DMS 273 (cell line): ENCODE data around the gene TRIM69.
"Not testable (repeated sequence)": the region's sequence is repeated elsewhere in the genome, so short reads cannot be mapped to it uniquely, and the experiment has no call there.

Source experiments
- DNase-seq: peaks from one replicate; lab custom pipeline; 2025; ENCODE audit not compliant: unreplicated experiment; lab: John Stamatoyannopoulos, UW

TRIM69 gene, protein sequence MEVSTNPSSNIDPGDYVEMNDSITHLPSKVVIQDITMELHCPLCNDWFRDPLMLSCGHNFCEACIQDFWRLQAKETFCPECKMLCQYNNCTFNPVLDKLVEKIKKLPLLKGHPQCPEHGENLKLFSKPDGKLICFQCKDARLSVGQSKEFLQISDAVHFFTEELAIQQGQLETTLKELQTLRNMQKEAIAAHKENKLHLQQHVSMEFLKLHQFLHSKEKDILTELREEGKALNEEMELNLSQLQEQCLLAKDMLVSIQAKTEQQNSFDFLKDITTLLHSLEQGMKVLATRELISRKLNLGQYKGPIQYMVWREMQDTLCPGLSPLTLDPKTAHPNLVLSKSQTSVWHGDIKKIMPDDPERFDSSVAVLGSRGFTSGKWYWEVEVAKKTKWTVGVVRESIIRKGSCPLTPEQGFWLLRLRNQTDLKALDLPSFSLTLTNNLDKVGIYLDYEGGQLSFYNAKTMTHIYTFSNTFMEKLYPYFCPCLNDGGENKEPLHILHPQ

DNA sequence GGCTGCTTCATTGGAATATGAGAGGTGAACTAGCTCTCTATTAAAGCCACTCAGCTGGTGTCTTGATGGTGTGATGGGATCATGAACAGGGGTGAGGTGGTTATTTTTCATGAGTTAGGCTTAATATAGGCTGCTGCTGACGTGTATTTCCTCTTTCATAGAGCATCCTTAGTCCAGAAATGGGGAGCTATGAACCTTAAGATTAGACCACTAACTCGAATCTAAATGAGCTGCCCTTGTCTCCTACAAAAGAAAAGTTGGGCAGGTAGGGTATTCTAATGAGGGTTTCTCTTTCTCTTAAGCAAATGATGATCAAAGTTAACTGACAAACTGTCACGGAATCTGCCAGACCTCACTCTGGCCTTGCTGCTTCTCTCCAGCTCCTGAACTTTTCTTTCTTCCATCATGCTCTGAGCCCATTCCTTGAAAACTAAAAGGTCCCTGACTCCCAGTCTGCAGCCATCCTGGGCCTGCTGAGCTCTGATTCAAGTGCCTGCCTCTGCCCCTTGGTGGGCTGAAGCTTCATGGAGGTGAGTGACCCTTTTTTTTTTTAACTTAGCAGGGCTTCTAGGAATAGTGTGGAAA is at the start of gene TRIM69:
TRIM69 (plus strand) TSS at position 348 of the 585 bp plus-strand sequence; CDS start at position 525, 177 bp downstream.
- DNase-seq, result no peak

DNA sequence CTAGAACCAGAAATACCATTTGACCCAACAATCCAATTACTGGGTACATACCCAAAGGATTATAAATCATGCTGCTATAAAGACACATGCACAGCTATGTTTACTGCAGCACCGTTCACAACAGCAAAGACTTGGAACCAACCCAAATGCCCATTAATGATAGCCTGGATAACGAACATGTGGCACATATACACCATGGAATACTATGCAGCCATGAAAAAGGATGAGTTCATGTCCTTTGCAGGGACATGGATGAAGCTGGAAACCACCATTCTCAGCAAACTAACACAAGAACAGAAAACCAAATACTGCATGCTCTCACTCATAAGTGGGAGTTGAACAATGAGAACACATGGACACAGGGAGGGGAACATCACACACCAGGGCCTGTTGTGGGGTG is 47.0 kb upstream of the TRIM69 start:
- not testable (repeated sequence) for DNase-seq

DNA sequence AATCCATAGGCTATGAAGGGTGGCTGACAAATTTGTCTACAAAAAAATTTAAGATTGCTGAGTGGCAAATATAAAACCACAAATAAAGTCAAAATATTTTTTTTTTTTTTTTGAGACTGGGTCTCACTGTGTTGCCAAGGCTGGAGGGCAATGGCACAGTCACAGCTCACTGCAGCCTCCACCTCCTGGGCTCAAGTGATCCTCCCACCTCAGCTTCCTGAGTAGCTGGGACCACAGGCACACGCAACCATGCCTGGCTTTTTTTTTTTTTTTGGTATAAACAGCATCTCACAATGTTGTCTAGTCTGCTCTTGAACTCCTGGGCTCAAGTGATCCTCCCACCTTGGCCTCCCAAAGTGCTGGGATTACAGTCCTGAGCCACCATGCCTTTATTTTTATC is 46.1 kb upstream of the TRIM69 start:
- not testable (repeated sequence) for DNase-seq

DNA sequence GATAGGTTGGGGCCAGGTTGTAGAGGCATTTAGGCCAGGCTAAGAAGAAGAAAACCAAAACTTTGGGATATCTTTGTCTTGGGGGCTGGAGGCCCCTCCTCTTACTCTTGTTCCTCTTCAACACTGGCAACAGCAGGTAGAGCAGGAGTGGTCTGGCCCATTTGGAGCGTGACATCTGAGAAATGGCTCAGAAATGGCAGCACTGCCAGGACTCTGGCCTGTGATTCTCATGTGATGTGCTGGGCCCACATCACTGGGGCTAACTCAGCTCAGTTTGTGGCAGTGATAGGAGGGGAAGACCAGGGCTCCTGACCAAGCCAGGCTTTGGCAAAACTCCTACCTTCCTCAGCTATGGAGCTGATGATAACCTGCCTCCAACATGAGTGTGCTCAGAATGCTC is 43.7 kb upstream of the TRIM69 start:
- no peak for DNase-seq

DNA sequence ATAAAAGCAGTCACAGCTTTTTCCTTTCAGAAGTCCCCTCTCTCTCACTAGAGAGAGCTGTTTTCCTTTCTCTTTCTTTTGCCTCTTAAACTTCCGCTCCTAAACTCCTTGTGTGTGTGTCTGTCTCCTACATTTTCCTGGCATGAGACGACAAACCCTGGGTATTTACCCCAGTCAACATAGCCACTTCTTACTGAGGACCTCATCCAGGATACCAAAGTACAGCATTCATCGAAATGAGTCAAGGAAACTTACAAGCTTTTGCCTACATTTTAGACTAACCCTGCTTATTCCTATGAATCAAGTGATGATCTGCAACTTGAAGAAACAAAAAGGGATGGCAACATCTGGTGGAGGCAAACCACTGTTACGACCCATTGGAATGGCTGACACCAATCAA is 41.9 kb upstream of the TRIM69 start:
- DNase-seq, result no peak

DNA sequence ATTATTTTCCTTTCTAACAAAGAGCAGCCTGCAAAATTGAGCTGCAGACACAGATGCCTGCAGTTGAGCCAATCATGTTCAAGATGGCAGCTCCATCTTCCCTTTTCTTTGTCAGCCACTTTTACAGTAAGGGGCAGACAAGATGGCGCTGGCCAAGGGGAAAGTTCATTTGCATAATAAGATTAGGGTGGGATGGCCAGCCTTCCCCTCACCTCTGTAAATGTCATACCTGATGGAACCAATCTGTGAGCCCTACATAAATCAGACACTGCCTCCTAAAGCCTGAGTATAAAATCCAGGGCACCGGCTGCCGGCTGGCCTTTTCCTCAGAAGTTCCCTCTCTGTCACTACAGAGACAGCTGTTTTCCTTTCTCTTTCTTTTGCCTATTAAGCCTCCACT is 41.0 kb upstream of the TRIM69 start:
- no peak for DNase-seq

DNA sequence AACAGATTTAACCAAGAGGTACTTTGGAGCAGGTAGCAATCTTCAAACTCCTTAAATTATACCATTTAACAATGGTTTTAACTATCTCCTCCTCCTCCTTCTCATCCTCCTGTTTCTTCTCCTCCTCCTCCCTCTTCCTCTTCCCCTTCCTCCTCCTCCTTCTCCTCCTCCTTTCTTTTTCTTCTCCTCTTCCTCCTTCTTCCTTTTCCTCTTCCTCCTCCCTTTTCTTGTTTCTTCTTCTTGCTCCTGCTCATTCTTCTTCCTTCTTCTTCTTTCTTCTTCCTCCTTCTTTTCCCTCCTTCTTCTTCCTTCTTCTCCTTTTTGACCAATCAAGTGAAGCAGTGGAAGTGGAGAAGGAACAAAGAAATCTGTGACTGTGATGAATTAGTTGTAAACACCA is 39.3 kb upstream of the TRIM69 start:
- no peak for DNase-seq

DNA sequence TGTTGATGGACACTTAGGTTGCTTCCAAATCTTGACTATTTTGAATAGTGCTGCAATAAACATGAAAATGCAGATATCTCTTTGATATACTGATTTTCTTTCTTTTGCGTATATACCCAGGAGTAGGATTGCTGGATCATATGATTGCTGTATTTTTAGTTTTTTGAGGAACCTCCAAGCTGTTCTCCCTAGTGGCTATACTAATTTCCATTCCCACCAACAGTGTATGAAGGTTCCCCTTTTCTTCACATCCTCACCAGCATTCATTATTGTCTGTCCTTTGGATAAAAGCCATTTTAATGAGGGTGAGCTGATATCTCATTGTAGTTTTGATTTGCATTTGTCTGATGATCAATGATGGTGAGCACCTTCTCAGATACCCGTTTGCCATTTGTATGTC is 37.7 kb upstream of the TRIM69 start:
- DNase-seq, result no peak

DNA sequence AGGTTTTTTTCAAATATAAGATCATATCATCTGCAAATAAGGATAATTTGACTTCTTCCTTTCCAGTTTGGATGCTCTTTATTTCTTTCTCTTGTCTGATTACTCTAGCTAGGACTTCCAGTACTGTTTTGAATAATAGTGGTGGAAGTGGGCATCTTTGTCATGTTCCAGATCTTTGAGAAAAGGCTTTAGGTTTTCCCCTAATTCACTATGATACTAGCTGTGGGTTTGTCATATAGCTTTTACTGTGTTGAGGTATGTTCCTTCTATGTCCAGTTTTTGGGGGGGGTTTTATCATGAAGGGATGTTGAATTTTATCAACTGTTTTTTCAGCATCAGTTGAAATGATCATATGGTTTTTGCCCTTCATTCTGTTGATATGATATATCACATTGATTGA is 35.7 kb upstream of the TRIM69 start:
- DNase-seq, result not testable (repeated sequence)

DNA sequence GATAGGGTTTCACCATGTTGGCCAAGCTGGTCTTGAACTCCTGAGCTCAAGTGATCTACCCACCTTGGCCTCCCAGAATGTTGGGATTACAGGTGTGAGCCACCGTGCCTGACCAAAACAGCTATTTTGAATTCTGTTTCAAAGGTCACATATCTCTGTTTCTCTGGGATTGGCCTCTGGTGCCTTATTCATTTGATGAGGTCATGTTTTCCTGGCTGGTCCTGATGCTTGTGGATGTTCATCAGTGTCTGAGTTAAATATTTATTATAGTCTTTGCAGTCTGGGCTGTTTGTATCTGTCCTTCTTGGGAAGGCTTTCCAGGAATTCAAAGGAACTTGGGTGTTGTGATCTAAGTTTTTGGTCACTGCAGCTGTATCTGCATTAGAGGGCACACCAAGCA is 30.3 kb upstream of the TRIM69 start:
- no peak for DNase-seq

DNA sequence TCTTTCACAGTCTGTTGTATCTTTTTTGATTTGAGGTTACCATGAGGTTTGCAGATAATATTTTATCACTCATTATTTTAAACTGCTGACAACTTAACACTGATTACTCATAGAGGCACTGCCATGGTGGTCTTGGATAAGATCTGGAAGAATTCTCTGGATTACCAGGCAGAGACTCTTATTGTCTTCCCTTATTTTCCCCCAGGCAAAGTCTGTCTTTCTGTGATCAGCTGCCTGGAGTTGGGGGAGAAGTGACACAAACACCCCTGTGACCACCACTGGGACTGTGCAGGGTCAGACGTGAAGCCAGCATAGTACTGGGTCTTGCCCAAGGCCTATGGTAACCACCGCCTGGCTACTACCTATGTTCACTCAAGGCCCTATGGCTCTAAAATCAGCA is 29.9 kb upstream of the TRIM69 start:
- no peak for DNase-seq

DNA sequence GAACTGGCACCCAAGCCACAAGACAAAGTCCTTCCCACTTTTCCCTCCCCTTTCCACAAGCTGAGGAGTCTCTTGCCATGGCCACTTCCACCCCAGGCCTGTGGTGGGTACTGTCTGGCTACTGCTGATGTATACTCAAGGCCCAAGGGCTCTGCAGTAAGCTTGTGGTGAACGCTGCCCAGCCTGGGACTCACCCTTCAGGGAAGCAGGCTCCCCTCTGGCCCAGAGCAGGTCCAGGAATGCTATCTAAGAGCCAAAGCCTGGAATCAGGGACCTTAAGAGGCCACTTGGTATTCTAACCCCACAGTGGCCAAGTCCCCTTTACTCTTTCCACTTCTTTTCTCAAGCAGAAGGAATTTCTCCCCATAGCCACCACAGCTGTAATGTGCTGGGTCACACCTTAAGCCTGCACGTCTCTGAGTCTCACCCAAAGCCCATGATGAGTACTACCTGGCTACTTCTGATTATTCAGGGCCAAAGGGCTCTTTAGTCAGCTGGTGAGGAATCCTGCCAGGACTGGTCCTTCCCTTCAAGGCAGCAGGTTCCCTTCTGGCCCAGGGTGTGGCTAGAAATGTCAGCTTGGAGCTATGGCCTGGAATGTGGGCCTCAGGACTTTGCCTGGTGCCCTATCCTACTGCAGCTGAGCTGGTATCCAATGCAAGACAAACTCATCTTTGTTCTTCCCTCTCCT is 29.2 kb upstream of the TRIM69 start:
- DNase-seq, result no peak

DNA sequence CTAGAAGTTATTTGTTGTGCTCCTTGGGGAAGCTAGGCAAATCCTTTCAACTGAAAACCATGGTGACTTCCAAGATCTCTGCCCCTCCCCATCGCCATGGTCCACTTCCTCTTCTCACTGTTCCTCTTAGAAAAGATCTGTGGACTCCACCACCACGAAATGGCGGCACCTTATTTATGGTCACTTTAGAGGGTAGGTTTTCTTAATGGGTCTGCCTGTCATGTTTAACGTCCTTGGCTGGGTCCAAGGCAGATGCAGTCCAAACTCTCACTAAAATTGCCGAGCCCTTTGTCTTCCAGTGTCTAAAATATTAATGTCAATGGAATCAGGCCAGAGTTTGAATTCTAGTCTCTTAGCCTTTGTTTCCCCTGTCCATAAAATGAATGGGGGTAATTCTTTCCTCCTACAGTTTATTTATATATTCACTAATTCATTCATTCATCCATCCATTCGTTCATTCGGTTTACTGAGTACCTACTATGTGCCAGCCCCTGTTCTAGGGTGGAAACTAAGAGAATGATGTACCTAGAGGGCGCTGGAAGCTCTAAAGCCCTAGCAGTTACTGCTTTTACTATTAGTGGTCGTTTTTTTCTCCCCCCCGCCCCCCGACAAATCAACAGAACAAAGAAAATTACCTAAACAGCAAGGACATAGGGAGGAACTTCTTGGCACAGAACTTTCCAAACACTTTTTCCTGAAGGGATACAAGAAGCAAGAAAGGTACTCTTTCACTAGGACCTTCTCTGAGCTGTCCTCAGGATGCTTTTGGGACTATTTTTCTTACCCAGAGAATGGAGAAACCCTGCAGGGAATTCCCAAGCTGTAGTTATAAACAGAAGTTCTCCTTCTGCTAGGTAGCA is 25.9 kb upstream of the TRIM69 start:
- peak; percentile 40 for DNase-seq

DNA sequence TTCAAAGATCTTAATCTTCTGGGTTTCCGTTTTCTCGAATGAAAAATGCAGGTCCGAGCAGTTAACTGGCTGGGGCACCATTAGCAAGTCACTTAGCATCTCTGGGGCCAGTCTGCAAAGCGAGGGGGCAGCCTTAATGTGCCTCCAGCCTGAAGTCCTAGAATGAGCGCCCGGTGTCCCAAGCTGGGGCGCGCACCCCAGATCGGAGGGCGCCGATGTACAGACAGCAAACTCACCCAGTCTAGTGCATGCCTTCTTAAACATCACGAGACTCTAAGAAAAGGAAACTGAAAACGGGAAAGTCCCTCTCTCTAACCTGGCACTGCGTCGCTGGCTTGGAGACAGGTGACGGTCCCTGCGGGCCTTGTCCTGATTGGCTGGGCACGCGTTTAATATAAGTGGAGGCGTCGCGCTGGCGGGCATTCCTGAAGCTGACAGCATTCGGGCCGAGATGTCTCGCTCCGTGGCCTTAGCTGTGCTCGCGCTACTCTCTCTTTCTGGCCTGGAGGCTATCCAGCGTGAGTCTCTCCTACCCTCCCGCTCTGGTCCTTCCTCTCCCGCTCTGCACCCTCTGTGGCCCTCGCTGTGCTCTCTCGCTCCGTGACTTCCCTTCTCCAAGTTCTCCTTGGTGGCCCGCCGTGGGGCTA is 25.1 kb upstream of the TRIM69 start, which contains the start of the genes B2M and PATL2:
B2M (plus strand) TSS at position 422 of the 647 bp plus-strand sequence; CDS start at position 452, 30 bp downstream.
PATL2 (minus strand) TSS at position 228 of the 647 bp plus-strand sequence. CDS start 34,833 bp downstream, outside the sequence.
- DNase-seq, result peak; percentile 96

DNA sequence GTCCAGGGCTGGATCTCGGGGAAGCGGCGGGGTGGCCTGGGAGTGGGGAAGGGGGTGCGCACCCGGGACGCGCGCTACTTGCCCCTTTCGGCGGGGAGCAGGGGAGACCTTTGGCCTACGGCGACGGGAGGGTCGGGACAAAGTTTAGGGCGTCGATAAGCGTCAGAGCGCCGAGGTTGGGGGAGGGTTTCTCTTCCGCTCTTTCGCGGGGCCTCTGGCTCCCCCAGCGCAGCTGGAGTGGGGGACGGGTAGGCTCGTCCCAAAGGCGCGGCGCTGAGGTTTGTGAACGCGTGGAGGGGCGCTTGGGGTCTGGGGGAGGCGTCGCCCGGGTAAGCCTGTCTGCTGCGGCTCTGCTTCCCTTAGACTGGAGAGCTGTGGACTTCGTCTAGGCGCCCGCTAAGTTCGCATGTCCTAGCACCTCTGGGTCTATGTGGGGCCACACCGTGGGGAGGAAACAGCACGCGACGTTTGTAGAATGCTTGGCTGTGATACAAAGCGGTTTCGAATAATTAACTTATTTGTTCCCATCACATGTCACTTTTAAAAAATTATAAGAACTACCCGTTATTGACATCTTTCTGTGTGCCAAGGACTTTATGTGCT is 24.5 kb upstream of the TRIM69 start:
- DNase-seq, result peak; percentile 62

DNA sequence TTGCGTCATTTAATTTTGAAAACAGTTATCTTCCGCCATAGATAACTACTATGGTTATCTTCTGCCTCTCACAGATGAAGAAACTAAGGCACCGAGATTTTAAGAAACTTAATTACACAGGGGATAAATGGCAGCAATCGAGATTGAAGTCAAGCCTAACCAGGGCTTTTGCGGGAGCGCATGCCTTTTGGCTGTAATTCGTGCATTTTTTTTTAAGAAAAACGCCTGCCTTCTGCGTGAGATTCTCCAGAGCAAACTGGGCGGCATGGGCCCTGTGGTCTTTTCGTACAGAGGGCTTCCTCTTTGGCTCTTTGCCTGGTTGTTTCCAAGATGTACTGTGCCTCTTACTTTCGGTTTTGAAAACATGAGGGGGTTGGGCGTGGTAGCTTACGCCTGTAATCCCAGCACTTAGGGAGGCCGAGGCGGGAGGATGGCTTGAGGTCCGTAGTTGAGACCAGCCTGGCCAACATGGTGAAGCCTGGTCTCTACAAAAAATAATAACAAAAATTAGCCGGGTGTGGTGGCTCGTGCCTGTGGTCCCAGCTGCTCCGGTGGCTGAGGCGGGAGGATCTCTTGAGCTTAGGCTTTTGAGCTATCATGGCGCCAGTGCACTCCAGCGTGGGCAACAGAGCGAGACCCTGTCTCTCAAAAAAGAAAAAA is 23.9 kb upstream of the TRIM69 start:
- peak; percentile 82 for DNase-seq

DNA sequence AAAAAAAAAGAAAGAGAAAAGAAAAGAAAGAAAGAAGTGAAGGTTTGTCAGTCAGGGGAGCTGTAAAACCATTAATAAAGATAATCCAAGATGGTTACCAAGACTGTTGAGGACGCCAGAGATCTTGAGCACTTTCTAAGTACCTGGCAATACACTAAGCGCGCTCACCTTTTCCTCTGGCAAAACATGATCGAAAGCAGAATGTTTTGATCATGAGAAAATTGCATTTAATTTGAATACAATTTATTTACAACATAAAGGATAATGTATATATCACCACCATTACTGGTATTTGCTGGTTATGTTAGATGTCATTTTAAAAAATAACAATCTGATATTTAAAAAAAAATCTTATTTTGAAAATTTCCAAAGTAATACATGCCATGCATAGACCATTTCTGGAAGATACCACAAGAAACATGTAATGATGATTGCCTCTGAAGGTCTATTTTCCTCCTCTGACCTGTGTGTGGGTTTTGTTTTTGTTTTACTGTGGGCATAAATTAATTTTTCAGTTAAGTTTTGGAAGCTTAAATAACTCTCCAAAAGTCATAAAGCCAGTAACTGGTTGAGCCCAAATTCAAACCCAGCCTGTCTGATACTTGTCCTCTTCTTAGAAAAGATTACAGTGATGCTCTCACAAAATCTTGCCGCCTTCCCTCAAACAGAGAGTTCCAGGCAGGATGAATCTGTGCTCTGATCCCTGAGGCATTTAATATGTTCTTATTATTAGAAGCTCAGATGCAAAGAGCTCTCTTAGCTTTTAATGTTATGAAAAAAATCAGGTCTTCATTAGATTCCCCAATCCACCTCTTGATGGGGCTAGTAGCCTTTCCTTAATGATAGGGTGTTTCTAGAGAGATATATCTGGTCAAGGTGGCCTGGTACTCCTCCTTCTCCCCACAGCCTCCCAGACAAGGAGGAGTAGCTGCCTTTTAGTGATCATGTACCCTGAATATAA is 23.0 kb upstream of the TRIM69 start:
- peak; percentile 38 for DNase-seq

DNA sequence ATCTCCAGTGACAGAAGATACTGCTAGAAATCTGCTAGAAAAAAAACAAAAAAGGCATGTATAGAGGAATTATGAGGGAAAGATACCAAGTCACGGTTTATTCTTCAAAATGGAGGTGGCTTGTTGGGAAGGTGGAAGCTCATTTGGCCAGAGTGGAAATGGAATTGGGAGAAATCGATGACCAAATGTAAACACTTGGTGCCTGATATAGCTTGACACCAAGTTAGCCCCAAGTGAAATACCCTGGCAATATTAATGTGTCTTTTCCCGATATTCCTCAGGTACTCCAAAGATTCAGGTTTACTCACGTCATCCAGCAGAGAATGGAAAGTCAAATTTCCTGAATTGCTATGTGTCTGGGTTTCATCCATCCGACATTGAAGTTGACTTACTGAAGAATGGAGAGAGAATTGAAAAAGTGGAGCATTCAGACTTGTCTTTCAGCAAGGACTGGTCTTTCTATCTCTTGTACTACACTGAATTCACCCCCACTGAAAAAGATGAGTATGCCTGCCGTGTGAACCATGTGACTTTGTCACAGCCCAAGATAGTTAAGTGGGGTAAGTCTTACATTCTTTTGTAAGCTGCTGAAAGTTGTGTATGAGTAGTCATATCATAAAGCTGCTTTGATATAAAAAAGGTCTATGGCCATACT is 21.1 kb upstream of the TRIM69 start:
- no peak for DNase-seq
